Loucy (cell line): ENCODE results near the gene NTHL1.

Source experiments
- H2AFZ ChIP-seq: fragments of 200-600 bp; sonication (generic); 2 replicates; pipeline ENCODE4 v1.6.0; 2016; ENCODE audit warnings: antibody characterized with exemption, mild to moderate bottlenecking, low read length, moderate library complexity
- H3F3A ChIP-seq: fragments of 200-600 bp; 2 replicates; pipeline ENCODE4 v1.6.0; 2016; ENCODE audit warnings: antibody characterized with exemption, low read depth, mild to moderate bottlenecking
- H3K27me3 ChIP-seq: fragments of 200-600 bp; sonication (generic); 2 replicates; pipeline ENCODE4 v1.6.1; 2014; ENCODE audit warnings: low read length, mild to moderate bottlenecking; ENCODE audit not compliant: insufficient read depth, poor library complexity, severe bottlenecking
- H3K36me3 ChIP-seq: fragments of 200-600 bp; sonication (generic); 2 replicates; pipeline ENCODE4 v1.6.1; 2016; ENCODE audit warnings: low read length; ENCODE audit not compliant: insufficient read depth
- H3K4me1 ChIP-seq: fragments of 200-600 bp; sonication (generic); 2 replicates; pipeline ENCODE4 v1.5.1; 2014; ENCODE audit warnings: low read length, mild to moderate bottlenecking; ENCODE audit not compliant: insufficient read depth, poor library complexity, severe bottlenecking
- H3K4me2 ChIP-seq: fragments of 200-600 bp; sonication (generic); 2 replicates; pipeline ENCODE4 v1.6.0; 2014; ENCODE audit warnings: antibody characterized with exemption, low read length, low read depth, mild to moderate bottlenecking; ENCODE audit not compliant: poor library complexity, severe bottlenecking
- H3K4me3 ChIP-seq: fragments of 200-600 bp; sonication (generic); 2 replicates; pipeline ENCODE4 v1.5.1; 2014; ENCODE audit warnings: low read length, mild to moderate bottlenecking, mixed read lengths; ENCODE audit not compliant: poor library complexity, severe bottlenecking
- H3K79me2 ChIP-seq: fragments of 200-600 bp; sonication (generic); 2 replicates; pipeline ENCODE4 v1.6.1; 2014; ENCODE audit warnings: low read length; ENCODE audit not compliant: insufficient read depth
- H3K9ac ChIP-seq: fragments of 200-600 bp; sonication (generic); 2 replicates; pipeline ENCODE4 v1.6.0; 2014; ENCODE audit warnings: mild to moderate bottlenecking, low read depth, low read length, moderate library complexity; ENCODE audit not compliant: poor library complexity, severe bottlenecking
- H3K9me2 ChIP-seq: fragments of 200-600 bp; sonication (generic); replicated peaks from 2 replicates; pipeline ENCODE4 v1.6.1; 2016; ENCODE audit warnings: low read depth, low read length, mixed read lengths
- H3K9me3 ChIP-seq: fragments of 200-600 bp; sonication (generic); 2 replicates; pipeline ENCODE4 v1.6.1; 2014; ENCODE audit warnings: mild to moderate bottlenecking, antibody characterized with exemption, low read length, low read depth; ENCODE audit not compliant: insufficient read depth
- H4K20me1 ChIP-seq: fragments of 200-600 bp; sonication (generic); 2 replicates; pipeline ENCODE4 v1.6.0; 2014; ENCODE audit warnings: antibody characterized with exemption, low read length, mild to moderate bottlenecking; ENCODE audit not compliant: insufficient read depth, poor library complexity, severe bottlenecking
- CTCF ChIP-seq: fragments of 200-600 bp; sonication (generic); conservative IDR thresholded peaks from 2 replicates; pipeline ENCODE4 v1.5.1; 2014; ENCODE audit warnings: mild to moderate bottlenecking, antibody characterized with exemption, low read length
- EZH2phosphoT487 ChIP-seq: fragments of 200-600 bp; IDR thresholded peaks from 2 replicates; pipeline ENCODE4 v1.6.1; 2018; ENCODE audit warnings: antibody characterized with exemption, mild to moderate bottlenecking, moderate library complexity, borderline replicate concordance

NTHL1 gene

GRCh38 chr16:2090481-2090776 is 42.8 kb upstream of the NTHL1 start:
- Histone ChIP-seq H3K36me3 (no peaks in the 10 kb centered on the region), H4K20me1 (no peaks in the 10 kb centered on the region), H3K9ac (no peak overlapping the region), H3K4me2 (no peak overlapping the region), H3K9me2 (no peaks in the 10 kb centered on the region), H3K79me2 (no peaks in the 10 kb centered on the region), H3K9me3 (no peaks in the 10 kb centered on the region), H3F3A (no peaks in the 10 kb centered on the region), H2AFZ (no peak overlapping the region), H3K27me3 (no peaks in the 10 kb centered on the region), H3K4me1 (no peaks in the 10 kb centered on the region), H3K4me3 (no peak overlapping the region)
- TF ChIP-seq EZH2phosphoT487, result no peak
- TF ChIP-seq CTCF, result no peak

GRCh38 chr16:2089706-2090480 is 42.3 kb upstream of the NTHL1 start:
- Histone ChIP-seq H3K4me2 (no peak overlapping the region), H3K4me3 (no peak overlapping the region), H3K27me3 (no peaks in the 10 kb centered on the region), H3K36me3 (no peaks in the 10 kb centered on the region), H3F3A (no peaks in the 10 kb centered on the region), H2AFZ (no peak overlapping the region), H3K9me2 (no peaks in the 10 kb centered on the region), H3K79me2 (no peaks in the 10 kb centered on the region), H3K9ac (no peak overlapping the region), H3K9me3 (no peaks in the 10 kb centered on the region), H3K4me1 (no peaks in the 10 kb centered on the region), H4K20me1 (no peaks in the 10 kb centered on the region)
- no peak for TF ChIP-seq EZH2phosphoT487
- no peak for TF ChIP-seq CTCF

GRCh38 chr16:2088759-2089358 is 41.2 kb upstream of the NTHL1 start:
- H3F3A ChIP-seq, result no peaks in the 10 kb centered on the region
- H3K36me3 ChIP-seq, result no peaks in the 10 kb centered on the region
- H3K9me2 ChIP-seq, result no peaks in the 10 kb centered on the region
- TF ChIP-seq CTCF (no peak), EZH2phosphoT487 (no peak)
- H3K9me3 ChIP-seq, result no peaks in the 10 kb centered on the region
- H3K79me2 ChIP-seq, result no peaks in the 10 kb centered on the region
- H2AFZ ChIP-seq, result no peak overlapping the region
- H3K4me2 ChIP-seq, result no peak overlapping the region
- H3K27me3 ChIP-seq, result no peaks in the 10 kb centered on the region
- no peaks in the 10 kb centered on the region for H3K4me1 ChIP-seq
- no peak overlapping the region for H3K4me3 ChIP-seq
- no peaks in the 10 kb centered on the region for H4K20me1 ChIP-seq
- H3K9ac ChIP-seq, result no peak overlapping the region
